Measurements from ENCODE around the gene LGMN. TPM values are rescaled to one million over a fixed set of nuclear protein-coding genes. Genes with fewer than 3 reads are reported as not detected.

The LGMN gene
- total and polyA plus RNA-seq, 8 donors: 18.5 to 60.1 (median 33.0) TPM

DNA sequence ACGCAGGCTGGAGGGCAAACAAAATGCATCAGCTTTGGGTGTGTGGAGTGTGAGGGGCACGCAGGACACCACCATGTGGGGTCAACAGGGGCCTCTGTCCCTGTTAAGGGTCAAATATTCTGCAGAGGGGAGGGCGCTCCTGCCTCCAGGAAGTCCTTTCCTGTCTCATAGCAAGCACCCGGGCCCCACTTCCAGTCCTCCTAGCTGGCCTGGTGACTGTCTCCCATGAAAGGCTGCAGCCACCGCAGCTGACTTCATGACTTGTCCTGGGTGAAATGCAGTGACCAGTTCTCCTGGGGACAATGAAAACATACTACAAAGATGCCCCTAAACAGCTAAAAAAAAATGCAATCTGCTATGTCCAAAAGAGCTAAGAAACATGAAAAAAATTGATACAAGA is 53.6 kb downstream of the LGMN start:
- Histone ChIP-seq H3K9me3 (no peaks in the 10 kb centered on the region), H3K4me3 (no peak overlapping the region), H3K27me3 (no peaks in the 10 kb centered on the region), H3K27ac (peak overlapping the region in 1 of 4 donors; percentile 69), H3K36me3 (no peaks in the 10 kb centered on the region), H3K4me1 (peaks cover 13 to 19% (median 13%) of the 10 kb centered on the region in 3 donors)
- FAIRE-seq (no peak), ATAC-seq (no peak), DNase-seq (no peak)
- 76 to 83% methylated on average over 5 of the region's 5 CpGs for WGBS, 2 donors
- TF ChIP-seq, protein P1, sequence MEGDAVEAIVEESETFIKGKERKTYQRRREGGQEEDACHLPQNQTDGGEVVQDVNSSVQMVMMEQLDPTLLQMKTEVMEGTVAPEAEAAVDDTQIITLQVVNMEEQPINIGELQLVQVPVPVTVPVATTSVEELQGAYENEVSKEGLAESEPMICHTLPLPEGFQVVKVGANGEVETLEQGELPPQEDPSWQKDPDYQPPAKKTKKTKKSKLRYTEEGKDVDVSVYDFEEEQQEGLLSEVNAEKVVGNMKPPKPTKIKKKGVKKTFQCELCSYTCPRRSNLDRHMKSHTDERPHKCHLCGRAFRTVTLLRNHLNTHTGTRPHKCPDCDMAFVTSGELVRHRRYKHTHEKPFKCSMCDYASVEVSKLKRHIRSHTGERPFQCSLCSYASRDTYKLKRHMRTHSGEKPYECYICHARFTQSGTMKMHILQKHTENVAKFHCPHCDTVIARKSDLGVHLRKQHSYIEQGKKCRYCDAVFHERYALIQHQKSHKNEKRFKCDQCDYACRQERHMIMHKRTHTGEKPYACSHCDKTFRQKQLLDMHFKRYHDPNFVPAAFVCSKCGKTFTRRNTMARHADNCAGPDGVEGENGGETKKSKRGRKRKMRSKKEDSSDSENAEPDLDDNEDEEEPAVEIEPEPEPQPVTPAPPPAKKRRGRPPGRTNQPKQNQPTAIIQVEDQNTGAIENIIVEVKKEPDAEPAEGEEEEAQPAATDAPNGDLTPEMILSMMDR (IDR thresholded peaks at IDR 0.05): no peak
- intact Hi-C loops (cut with DNase I): loop anchor here in 1 of 3 donors (5.0 kb wide), 1 partner anchor 87 kb away; no protein-coding TSS in a partner anchor

DNA sequence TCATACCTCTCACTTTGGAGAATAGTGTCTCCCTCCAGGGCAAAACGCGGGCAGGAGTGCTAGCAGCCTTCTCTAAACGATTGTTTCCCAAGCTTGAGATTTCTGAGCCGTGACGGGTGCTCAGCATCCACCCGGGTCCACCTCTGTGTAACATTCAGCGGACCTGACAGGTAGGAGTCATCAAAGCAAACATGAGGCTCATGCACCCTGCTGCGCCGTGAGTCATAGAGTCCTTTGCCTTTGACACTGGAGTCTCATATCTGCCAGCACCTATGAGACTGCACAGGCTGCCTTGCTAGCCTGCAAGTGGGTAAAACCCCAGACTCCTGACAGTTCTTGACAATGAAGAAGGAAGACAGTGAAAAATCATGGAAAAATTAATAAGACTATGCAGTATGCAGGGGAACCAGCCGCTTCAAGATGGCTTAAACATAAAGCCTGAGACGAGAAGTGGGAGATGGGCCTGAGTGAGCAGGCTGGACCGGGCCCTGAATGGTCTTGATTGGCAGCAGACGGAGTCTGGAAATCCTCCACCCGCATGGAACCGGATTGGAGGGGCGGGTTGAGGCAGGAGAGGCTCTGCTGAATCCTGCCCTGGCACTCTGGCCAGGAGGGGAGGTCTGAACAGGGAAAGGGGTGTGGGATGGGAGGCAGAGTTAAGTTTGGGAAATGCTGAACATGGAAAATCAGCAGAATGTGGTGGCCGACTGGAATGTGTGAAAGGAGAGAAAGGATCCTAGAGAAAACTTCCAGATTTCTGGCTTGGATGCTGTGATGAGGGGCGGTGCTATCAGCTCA is 54.2 kb downstream of the LGMN start:
- 83 to 86% methylated on average over 18 of the region's 18 CpGs for WGBS, 2 donors
- no peak overlapping the region for H3K4me3 ChIP-seq
- no peaks in the 10 kb centered on the region for H3K9me3 ChIP-seq
- no peaks in the 10 kb centered on the region for H3K36me3 ChIP-seq
- no peaks in the 10 kb centered on the region for H3K27me3 ChIP-seq
- peaks cover 13 to 20% (median 13%) of the 10 kb centered on the region in 3 donors for H3K4me1 ChIP-seq
- intact Hi-C loops (cut with DNase I): no loop called here
- DNase-seq (no peak), FAIRE-seq (no peak), ATAC-seq (peak in 1 of 4 donors; percentile 26)
- TF ChIP-seq, protein P1 (IDR thresholded peaks at IDR 0.05): no peak
- peak overlapping the region in 1 of 4 donors; percentile 69 for H3K27ac ChIP-seq

DNA sequence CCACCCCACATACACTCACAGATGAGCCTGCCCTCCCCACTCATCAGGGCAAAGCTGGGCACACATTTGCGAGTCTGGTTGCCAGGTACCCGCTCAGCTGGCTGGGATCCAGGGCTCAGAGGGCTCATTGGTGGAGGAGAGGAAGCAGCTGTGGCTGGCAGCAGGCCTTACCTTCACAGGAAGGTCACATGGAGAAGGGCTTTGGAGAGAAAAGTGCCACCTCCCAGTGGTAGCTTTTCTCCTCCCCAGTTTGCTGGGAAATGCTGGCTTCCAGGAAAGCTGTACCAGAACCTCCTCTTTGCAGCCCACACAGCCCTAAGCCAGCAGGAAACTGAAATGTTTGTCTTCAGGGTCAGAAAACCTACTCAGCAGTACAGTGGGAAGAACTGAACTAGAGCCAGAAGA is 55.6 kb downstream of the LGMN start:
- FAIRE-seq: no peak
- Histone ChIP-seq H3K36me3 (no peaks in the 10 kb centered on the region), H3K4me1 (peaks cover 13 to 20% (median 13%) of the 10 kb centered on the region in 3 donors), H3K27me3 (no peaks in the 10 kb centered on the region), H3K27ac (peak overlapping the region in 3 of 4 donors; percentile 38 to 69 (median 50)), H3K4me3 (no peak overlapping the region), H3K9me3 (no peaks in the 10 kb centered on the region)
- intact Hi-C loops (cut with DNase I): no loop called here
- TF ChIP-seq, protein P1 (IDR thresholded peaks at IDR 0.05): no peak
- ATAC-seq: peak; percentile 47 to 83 (median 78)
- DNase-seq: peak; percentile 92 to 98 (median 96)
- 3 to 6% methylated on average over 2 of the region's 2 CpGs for WGBS, 2 donors

DNA sequence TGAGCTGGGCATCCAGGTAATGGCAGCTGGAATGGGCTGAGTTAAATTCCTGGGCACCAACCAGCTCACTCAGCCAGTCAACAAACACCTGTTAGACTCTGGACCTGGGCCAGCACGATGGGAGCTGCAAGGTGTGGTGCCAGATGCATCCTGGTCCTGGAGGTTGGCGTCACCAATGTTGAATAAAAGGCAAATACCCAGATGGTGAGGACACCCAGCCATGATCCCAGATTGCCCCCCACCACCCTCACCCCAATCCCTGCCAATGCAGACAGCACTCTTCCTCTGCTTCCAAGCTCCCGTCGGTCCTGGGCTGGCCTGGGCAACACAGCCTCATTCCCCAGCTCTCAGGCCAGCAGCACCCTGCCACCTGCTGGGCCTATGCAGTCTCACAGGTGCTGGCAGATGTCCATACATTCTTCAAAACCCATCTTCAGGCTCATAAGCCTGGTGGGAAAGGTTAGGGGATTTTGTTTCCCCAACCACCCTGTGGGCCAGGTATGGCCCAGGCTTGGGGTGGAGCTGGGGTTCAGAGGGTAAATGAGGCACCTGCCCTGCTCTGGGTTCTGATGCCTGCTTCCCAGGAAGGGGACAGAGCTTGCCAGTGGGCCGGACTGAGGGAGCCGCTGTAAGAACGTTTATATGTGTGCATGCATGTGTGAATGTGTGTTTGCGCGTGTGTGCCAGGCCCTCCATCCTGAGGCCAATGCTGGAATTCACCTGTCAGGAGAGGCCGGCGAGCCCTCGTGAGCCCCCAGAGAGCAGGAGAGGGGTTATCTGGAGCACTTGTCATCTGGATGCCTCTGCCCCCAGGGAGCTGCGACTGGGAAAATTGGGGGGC is 58.0 kb downstream of the LGMN start:
- H3K9me3 ChIP-seq: no peaks in the 10 kb centered on the region
- no peak overlapping the region for H3K4me3 ChIP-seq
- WGBS, 2 donors: 49 to 53% methylated on average over 13 of the region's 13 CpGs
- H3K27ac ChIP-seq: no peak overlapping the region
- ATAC-seq (peak; percentile 19 to 49 (median 36)), FAIRE-seq (no peak), DNase-seq (peak; percentile 55 to 85 (median 72))
- H3K36me3 ChIP-seq: no peaks in the 10 kb centered on the region
- intact Hi-C loops (cut with DNase I): no loop called here
- TF ChIP-seq, protein P1 (IDR thresholded peaks at IDR 0.05): peak; percentile 43 to 51 (median 46)
- no peaks in the 10 kb centered on the region for H3K27me3 ChIP-seq
- peaks cover 13 to 24% (median 13%) of the 10 kb centered on the region in 3 donors for H3K4me1 ChIP-seq
